ENCODE measurements around the gene BCKDHB.

GRCh38 chr6:80343511-80343910 lies 237.0 kb downstream of the BCKDHB start:
- TF ChIP-seq CTCF (IDR thresholded peaks at IDR 0.05) (no peak), POLR2A (IDR thresholded peaks at IDR 0.05) (no peak)
